ENCODE data around the gene DGCR8.

DGCR8 gene

DNA sequence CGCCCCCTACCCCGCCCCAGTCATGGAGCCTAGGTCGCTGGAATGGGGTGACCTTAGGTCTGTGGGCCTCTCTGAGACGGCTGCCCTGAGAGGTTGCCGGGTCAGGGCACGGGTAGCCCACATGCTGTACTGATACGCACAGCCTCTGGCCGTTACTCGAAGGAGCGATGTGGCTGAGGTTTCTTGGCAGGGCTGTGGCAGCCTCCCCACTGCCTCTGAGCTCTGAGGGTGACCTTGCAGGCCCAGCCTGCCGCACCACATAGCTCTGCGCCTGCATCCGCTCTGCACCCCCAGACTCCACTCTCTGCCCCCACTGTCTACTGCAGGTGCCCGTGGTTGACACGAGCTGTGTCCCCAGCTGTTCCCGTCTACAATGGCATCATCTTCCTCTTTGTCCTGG lies 58.8 kb downstream of the DGCR8 start:
- no peak for DNase-seq (ENCODE audit: low read depth)
- no peak overlapping the region for H3K4me3 ChIP-seq (ENCODE audit: low read length)
- TF ChIP-seq, protein P1, sequence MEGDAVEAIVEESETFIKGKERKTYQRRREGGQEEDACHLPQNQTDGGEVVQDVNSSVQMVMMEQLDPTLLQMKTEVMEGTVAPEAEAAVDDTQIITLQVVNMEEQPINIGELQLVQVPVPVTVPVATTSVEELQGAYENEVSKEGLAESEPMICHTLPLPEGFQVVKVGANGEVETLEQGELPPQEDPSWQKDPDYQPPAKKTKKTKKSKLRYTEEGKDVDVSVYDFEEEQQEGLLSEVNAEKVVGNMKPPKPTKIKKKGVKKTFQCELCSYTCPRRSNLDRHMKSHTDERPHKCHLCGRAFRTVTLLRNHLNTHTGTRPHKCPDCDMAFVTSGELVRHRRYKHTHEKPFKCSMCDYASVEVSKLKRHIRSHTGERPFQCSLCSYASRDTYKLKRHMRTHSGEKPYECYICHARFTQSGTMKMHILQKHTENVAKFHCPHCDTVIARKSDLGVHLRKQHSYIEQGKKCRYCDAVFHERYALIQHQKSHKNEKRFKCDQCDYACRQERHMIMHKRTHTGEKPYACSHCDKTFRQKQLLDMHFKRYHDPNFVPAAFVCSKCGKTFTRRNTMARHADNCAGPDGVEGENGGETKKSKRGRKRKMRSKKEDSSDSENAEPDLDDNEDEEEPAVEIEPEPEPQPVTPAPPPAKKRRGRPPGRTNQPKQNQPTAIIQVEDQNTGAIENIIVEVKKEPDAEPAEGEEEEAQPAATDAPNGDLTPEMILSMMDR (conservative IDR thresholded peaks at IDR 0.05; ENCODE audit: low read length): no peak

DNA sequence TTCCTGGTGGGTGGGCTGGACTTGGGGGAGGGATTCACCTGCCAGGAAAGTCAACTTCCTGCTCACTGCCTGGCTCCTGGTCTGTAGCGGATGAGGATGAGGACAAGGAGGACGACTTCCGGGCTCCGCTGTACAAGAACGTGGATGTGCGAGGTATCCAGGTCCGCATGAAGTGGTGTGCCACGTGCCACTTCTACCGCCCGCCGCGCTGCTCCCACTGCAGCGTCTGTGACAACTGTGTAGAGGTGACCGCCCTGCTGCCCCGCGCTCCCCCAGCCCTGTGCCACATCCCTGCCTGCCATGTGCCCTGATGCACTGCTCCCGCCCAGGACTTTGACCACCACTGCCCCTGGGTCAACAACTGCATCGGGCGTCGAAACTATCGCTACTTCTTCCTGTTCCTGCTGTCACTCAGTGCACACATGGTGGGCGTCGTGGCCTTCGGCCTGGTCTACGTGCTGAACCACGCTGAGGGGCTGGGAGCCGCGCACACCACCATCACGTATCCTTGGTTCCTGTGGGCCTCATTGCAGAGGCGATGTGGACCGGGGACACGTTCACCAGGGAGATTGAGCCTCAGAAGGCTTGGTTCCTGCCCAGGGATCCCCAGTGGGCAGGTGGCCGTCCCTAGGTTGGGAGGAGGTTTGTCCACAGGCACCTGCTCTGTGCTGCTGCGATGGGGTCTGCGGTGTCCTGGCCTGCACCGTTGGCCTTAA lies 59.5 kb downstream of the DGCR8 start:
- DNase-seq (ENCODE audit: low read depth): no peak
- TF ChIP-seq, protein P1 (conservative IDR thresholded peaks at IDR 0.05; ENCODE audit: low read length): no peak
- H3K4me3 ChIP-seq (ENCODE audit: low read length): no peak overlapping the region

DNA sequence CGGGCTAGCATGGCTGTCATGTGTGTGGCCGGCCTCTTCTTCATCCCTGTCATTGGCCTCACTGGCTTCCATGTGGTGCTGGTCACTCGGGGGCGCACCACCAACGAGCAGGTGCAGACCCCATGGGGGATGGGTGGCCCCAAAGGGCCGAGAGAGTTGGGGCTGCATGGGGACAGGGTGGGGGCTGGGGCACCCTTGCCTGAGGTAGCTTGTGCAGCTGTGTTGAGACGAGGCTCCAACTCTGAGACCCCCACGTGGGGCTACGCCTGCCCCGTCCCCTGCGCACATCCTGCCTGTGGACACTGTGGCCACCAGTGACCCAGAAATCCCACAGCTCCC lies 60.0 kb downstream of the DGCR8 start:
- H3K4me3 ChIP-seq (ENCODE audit: low read length): no peak overlapping the region
- TF ChIP-seq, protein P1 (conservative IDR thresholded peaks at IDR 0.05; ENCODE audit: low read length): no peak
- DNase-seq (ENCODE audit: low read depth): no peak

DNA sequence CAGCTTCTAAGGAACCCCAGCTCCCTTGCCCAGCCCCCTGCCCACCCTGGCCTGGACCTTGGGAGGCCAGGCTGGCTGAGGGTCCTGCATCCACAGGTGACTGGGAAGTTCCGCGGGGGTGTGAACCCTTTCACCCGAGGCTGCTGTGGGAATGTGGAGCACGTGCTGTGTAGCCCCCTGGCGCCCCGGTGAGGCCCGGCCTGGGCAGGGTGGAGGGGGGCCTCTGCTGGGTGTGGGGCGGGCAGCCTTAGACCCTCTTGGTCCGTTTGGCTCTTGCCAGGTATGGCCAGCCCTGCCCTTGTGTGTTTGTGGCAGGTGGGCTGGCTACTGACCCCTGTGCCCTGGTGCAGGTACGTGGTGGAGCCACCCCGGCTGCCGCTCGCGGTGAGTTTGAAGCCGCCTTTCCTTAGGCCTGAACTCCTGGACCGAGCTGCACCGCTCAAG lies 60.5 kb downstream of the DGCR8 start:
- no peak for DNase-seq (ENCODE audit: low read depth)
- TF ChIP-seq, protein P1 (conservative IDR thresholded peaks at IDR 0.05; ENCODE audit: low read length): no peak
- no peak overlapping the region for H3K4me3 ChIP-seq (ENCODE audit: low read length)

DNA sequence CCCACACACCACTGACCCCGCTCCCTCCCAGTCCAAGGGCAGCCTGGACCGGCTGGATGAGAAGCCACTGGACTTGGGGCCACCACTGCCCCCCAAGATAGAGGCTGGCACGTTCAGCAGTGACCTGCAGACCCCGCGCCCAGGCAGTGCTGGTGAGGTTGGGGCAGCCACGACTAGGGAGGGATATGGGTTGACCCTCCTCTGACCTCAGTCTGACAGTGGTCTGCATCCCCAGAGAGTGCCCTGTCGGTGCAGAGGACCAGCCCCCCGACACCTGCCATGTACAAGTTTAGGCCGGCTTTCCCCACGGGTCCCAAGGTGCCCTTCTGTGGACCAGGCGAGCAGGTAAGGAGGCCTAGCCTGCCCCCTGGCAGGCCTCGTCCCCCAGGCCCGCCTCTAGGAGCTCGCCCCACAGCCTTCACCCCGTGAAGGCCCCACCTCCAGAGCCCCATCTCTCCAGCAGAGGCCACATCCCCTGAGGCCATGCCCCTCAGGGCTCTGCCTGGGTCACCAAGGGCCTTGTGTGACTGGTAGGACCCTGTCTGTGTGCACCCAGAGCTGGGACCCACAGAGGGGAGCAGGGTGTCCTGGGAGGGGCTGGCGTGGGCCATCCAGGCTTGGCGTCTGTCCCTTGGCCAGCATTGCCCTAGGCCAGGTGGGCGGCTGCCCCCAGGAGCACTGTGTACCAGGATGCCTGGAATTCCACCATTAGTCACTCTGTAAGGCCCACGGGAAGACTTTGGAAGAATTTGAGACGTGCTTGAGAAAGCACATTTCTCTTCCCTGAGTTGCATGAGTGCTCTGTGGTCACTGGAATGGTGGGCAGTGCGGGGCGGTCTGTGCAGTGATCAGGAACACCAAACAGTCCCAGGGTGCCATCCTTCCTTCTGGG lies 61.4 kb downstream of the DGCR8 start:
- TF ChIP-seq, protein P1 (conservative IDR thresholded peaks at IDR 0.05; ENCODE audit: low read length): no peak
- H3K4me3 ChIP-seq (ENCODE audit: low read length): no peak overlapping the region
- peak; percentile 77 for DNase-seq (ENCODE audit: low read depth)

DNA sequence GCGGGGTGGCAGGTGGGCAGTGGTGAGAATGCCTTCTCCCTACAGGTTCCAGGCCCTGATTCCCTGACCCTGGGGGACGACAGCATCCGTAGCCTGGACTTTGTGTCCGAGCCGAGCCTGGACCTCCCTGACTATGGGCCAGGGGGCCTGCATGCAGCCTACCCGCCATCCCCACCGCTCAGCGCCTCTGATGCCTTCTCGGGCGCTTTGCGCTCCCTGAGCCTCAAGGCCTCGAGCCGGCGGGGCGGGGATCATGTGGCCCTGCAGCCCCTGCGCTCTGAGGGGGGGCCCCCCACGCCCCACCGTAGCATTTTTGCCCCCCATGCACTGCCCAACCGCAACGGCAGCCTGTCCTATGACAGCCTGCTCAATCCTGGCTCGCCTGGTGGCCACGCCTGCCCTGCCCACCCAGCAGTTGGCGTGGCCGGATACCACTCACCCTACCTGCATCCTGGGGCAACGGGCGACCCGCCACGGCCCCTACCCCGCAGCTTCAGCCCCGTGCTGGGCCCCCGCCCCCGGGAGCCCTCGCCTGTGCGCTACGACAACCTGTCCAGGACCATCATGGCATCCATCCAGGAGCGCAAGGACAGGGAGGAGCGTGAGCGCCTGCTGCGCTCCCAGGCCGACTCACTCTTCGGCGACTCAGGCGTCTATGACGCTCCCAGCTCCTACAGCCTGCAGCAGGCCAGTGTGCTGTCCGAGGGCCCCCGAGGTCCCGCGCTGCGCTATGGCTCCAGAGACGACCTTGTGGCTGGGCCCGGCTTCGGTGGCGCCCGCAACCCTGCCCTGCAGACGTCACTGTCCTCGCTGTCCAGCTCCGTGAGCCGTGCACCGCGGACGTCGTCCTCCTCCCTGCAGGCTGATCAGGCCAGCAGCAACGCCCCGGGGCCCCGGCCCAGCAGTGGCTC lies 62.9 kb downstream of the DGCR8 start:
- DNase-seq (ENCODE audit: low read depth): no peak
- TF ChIP-seq, protein P1 (conservative IDR thresholded peaks at IDR 0.05; ENCODE audit: low read length): no peak
- H3K4me3 ChIP-seq (ENCODE audit: low read length): no peak overlapping the region

Measured in AG10803 (cell line).